Erythroblast (primary cell): ENCODE measurements around the gene SLC30A9.

Experiments
- DNase-seq, 2 experiments: peaks; one replicate each; lab custom pipeline; 2025; lab: John Stamatoyannopoulos, UW
- GATA1 ChIP-seq: IDR thresholded peaks from 2 replicates; pipeline ENCODE4 v1.6.1; 2011; ENCODE audit warnings: low read depth, mild to moderate bottlenecking, control low read depth, low read length, moderate library complexity
- POLR2A ChIP-seq: IDR thresholded peaks from 2 replicates; pipeline ENCODE4 v1.6.1; 2011; ENCODE audit warnings: mild to moderate bottlenecking, low read length

Gene SLC30A9

DNA sequence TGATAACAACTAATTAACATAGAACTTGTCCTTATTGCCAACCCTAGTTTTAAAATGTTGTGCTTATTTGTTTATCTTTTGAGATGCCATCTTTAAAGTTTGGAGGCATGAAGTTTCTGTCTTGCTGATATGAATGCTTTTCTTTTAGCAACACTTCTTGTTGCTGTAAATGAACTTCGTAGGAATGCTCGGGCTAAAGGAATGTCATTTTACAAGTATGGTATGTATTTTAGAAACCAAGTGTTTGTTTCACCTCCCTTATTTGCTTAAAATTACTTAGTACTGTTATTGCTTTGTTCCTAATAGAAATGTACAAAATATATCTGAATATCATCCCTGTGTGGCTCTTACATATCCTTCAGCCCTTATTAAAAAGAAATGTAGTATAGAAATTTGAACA lies 76.1 kb downstream of the SLC30A9 start:
- no peak for DNase-seq
- no peak for TF ChIP-seq POLR2A

DNA sequence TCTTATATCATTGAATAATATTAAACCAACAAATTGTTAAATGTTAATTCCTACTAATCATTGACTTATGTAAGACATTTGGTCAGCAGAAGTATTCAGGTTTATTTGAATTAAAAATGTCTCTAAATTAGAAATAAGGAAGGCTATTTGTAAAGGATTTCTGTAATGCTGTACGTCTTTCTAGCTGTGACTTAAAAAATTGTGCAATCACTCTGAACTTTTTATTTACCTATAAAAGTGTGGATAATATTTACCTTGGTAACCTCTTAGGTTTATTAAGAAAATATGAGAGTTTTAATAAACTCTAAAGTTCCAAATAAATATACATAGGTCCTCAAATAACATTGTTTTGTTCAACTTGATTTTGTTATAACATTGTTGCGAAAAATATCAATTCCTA lies 76.9 kb downstream of the SLC30A9 start:
- no peak for TF ChIP-seq GATA1
- no peak for TF ChIP-seq POLR2A

DNA sequence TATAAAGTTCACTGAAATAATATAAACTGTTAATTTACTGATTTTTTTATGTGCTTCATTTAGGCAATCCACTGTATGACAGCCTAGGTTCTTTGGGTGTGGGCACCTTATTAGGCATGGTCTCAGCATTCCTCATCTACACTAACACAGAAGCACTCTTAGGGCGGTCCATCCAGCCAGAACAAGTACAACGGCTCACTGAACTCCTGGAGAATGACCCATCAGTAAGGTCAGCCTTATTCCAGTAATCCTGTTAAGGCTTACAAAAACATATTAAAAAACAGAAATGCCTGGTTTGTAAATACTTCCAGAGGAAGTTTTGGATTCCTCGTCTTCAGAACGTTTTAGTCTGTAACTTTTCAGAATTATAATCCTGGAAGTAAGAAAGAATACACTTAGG lies 80.1 kb downstream of the SLC30A9 start:
- TF ChIP-seq POLR2A (no peak), GATA1 (no peak)
- no peak for DNase-seq

More for the DNA sequence above, 76.9 kb downstream of the SLC30A9 start:
- DNase-seq: no peak

DNA sequence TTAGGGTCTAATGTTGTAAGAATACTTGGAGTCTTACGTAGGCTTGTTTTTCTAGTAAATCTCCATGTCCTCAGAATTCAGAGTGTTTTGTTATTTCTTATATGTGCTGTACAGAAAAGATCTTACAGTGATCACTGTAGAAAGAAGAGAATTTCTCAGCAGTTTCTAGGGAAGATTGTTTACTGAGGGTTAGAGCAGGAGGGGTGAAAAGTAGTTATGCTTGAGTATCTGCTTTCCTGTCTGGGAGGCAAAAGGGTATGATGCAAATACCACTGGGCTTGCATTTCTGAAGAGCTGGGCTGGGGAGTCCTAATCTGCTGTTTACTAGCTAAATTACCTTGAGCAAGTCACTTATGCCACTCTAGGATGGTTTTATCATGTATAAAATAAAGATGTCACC lies 84.0 kb downstream of the SLC30A9 start:
- no peak for DNase-seq
- TF ChIP-seq GATA1 (no peak), POLR2A (no peak)

DNA sequence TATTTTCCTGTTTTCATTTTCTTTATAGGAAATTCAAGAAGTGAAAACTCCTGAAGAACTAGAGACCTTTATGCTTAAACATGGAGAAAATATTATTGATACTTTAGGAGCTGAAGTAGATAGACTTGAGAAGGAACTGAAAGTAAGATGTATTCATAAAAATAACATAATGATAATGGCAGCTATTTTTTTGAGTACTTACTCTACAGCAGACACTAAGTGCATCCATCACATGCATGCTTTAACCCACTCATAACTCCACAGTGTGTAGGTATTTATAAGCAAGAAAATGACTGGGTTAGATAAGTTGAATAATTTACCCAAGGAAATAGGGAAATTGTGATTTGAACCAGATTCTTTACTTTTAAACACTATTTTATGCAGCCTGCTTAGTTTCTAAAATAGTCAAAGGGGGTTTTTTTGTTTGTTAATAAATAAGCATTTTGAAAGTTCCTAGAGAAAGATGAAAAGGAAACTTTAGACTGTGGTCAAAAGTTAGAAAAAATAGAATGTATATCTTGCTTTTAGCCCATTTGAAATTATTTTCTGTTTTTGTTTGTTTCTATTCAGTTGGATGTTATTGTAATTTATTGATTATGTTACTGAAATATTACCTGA lies 88.0 kb downstream of the SLC30A9 start:
- TF ChIP-seq POLR2A (no peak), GATA1 (no peak)
- no peak for DNase-seq

DNA sequence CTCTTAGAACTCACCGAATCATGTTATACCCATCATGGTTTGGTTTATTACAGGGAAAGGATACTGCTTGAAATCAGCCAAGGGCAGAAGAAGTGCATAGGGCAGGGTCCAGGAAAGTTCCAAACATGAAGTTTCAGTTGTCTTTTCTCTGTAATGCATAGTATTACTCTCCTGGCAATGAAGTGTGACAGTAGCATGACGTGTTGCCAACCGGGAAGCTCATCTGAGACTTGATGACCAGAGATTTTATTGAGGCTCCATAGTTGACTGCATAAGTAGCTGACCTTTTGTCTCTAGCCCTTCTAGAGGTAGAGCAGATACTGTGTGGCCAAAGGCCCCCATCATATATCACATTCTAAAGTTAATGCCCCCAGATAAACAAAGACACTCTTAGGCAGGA lies 90.0 kb downstream of the SLC30A9 start:
- no peak for TF ChIP-seq POLR2A
- TF ChIP-seq GATA1: no peak

DNA sequence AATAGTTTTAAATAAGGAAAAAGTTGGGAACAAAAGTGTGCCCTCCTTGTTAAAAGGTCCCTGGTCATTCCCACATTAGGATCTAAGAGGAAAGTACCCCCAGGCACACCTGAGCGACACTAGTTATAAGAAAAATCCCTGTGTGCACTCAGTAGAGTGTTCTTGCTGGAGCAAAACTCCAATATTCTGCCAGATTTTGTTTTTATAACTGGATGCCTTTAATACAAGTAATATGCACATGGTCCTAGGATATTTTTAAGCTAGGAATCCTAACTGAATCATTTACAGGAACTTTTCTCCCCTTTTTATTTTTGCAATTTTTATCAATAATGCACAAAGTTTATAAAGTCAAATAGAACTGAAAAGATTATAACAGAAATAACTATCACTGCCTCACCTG lies 93.5 kb downstream of the SLC30A9 start:
- no peak for DNase-seq
- TF ChIP-seq POLR2A: no peak
- TF ChIP-seq GATA1: no peak

More for the DNA sequence above, 90.0 kb downstream of the SLC30A9 start:
- no peak for DNase-seq

DNA sequence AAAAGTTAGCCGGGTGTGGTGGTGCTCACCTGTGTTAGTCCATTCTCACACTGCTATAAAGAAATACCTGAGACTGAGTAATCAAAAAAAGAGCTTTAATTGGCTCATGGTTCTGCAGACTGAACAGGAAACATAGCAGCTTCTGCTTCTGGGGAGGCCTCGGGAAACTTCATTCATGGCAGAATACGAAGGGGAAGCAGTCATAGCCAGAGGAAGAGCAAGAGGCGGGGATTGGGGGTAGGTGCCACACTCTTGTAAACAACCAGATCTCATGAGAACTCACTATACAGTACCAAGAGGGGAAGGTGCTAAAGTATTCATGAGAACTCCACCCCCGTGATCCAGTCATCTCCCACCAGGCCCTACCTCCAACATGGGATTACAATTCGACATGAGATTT lies 98.1 kb downstream of the SLC30A9 start:
- no peak for TF ChIP-seq GATA1
- TF ChIP-seq POLR2A: no peak

DNA sequence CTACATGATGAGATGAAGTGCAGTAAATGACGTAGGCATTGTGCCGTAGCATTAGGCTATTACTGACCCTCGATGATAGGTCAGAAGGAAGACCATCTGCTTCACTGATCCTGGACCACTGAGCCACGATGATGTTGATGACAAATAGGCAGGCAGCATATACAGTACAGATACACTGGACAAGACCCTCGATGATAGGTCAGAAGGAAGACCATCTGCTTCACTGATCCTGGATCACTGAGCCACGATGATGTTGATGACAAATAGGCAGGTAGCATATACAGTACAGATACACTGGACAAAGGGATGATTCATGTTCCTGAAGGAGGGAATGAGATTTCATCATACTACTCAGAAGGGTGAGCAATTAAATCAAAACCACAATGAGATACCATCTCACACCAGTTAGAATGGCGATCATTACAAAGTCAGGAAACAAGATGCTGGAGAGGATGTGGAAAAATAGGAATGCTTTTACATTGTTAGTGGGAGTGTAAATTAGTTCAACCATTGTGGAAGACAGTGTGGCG lies 111.2 kb downstream of the SLC30A9 start:
- no peak for TF ChIP-seq GATA1
- TF ChIP-seq POLR2A: no peak
- DNase-seq: no peak

More for the DNA sequence above, 98.1 kb downstream of the SLC30A9 start:
- no peak for DNase-seq

DNA sequence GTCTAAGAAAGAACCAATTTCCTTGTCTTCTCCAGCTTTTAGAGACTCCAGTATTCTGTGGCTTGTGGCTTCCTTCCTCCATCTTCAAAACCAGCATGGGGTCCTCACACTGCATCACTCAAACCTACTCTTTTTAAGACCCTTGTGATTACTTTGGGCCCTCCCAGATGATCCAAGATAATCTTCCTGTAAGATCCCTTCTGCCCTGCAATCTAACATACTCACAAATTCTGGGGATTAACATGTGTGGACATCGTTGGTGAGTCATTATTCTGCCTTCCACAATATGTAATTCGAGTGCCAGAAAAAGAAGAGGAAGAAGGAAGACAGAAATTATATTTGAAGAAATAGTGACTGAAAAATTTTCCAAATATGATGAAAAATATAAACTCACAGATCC lies 114.2 kb downstream of the SLC30A9 start:
- no peak for DNase-seq
- TF ChIP-seq POLR2A (no peak), GATA1 (no peak)

DNA sequence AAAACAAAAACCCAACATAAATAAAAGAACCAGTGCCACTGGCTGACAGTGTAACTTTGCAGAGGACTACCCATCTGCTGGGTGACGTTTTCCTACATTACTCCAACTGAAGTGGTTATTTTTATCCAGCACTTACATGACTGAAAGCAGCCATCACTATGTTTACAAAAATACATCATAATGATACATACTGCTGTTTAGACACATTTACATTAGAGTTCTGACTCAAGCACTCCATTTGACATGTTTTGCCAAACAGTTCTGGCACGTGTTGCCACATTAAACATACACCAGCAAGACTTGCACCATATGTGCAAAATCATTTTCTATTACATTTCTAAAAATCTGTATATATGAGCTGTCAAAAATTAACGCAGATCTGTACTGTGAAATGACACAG lies 122.5 kb downstream of the SLC30A9 start:
- no peak for DNase-seq
- TF ChIP-seq POLR2A (no peak), GATA1 (no peak)

DNA sequence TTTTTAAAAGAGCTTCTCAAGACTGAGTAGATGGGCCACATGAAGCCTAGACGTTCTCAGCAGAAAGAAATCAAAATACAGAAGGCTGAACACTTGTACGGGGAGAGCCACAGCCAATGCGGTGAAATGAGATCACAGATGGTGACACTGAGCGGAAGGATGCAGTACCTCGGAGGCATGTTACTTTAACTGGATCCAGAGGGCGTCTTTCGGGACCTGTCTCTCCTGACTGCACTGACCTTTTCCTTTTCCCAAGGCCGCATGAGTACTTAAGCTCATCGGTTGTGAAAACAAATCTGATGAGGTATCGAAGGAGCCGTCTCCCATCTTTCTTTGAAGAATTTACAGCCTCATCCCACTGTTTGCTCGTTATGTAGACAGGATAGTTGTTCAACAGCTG lies 129.6 kb downstream of the SLC30A9 start:
- no peak for DNase-seq
- no peak for TF ChIP-seq POLR2A
- no peak for TF ChIP-seq GATA1

DNA sequence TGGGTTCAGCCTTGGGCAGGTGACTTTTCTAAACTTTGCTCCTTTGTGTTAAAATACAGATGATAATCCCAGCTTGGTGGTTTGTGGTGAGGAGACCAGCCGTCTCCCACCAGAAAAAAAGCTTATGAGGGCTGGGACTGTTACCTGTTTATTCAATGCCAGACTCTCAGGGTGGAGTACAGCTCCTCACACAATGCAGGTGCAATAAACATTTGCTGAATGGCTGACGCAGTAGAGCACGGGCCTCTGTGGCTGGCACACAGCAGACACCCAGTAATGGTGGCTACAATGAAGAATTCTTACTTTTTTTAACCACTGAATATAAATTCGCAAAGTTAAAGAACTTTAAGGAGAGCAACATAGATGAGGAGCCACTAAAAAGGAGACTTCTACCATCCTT lies 131.9 kb downstream of the SLC30A9 start:
- no peak for TF ChIP-seq POLR2A
- no peak for DNase-seq

DNA sequence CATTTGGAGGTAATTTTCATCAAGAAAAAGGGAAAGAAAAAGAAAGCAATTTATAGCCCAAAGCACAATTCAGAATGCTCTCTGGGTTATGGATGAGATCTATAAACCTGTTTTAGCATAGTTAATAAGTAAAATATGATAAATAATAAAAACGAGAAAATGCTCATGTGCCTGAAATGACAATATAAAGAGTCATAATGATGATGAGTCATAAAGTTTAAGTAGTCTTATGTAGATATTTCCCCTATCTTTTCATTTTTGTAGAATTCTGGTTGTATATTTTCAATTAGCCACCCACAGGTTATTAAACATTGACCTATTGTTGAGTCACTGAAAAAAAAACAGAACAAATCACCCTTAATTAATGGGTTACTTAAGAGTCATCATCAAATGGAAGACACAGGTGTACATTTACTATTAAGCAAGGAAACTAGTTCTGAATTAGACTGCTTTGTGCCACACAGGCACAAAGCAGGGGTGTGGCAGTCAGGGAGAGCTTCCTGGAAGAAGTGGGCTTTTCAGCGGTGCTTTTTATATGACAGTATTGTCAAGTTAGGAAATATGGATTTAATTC lies 132.8 kb downstream of the SLC30A9 start:
- no peak for DNase-seq
- no peak for TF ChIP-seq POLR2A
- TF ChIP-seq GATA1: no peak

DNA sequence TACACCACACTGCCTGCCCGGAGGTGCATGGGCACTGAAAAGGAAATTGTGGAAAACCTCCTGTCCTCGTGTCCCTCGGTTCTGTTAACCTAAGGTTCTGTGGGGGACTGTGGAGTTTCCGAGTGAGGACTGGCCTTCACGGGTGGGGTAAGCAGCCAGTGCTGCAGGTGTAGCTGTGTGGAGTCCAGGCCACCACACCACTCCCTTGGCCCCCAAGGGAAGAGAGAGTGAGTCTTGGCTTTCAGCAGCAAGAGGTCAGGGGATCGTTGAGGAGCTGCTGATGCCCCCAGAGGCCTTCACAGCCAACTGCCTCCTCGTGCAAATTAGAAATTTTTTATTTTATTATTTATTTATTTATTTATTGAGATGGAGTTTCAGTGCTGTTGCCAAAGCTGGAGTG lies 141.8 kb downstream of the SLC30A9 start:
- TF ChIP-seq GATA1 (no peak), POLR2A (no peak)
- DNase-seq: no peak
